ENCODE results near the gene PPA2. TPM values are rescaled to one million over a fixed set of nuclear protein-coding genes. Genes with fewer than 3 reads are reported as not detected.

Gene PPA2
- polyA plus RNA-seq, 5 donors: 79.9 to 95.9 (median 90.8) TPM

GRCh38 chr4:105400901-105401677, 72.8 kb downstream of the PPA2 start:
- DNase-seq: peak; percentile 49

GRCh38 chr4:105399532-105400161, 74.2 kb downstream of the PPA2 start:
- DNase-seq: no peak

GRCh38 chr4:105392858-105393257, 81.0 kb downstream of the PPA2 start:
- no peak for DNase-seq

GRCh38 chr4:105389167-105389566, 84.7 kb downstream of the PPA2 start:
- no peak for DNase-seq

GRCh38 chr4:105387466-105387865, 86.4 kb downstream of the PPA2 start:
- DNase-seq: no peak

GRCh38 chr4:105386012-105386411, 87.8 kb downstream of the PPA2 start:
- DNase-seq: no peak

GRCh38 chr4:105374071-105374470, 99.8 kb downstream of the PPA2 start:
- no peak for DNase-seq

- no peak for DNase-seq
Measured at GRCh38 chr4:105373324-105373723, 100.5 kb downstream of the PPA2 start.

- no peak for DNase-seq
Measured at GRCh38 chr4:105369988-105370387, 103.9 kb downstream of the PPA2 start.

- DNase-seq: no peak
Measured at GRCh38 chr4:105361053-105361452, 112.8 kb downstream of the PPA2 start.

GRCh38 chr4:105357258-105357980, 116.4 kb downstream of the PPA2 start:
- DNase-seq: no peak

- peak in 1 of 2 donors; percentile 26 for DNase-seq
Measured at GRCh38 chr4:105356194-105356593, 117.7 kb downstream of the PPA2 start.

- DNase-seq: no peak
Measured at GRCh38 chr4:105352826-105353225, 121.0 kb downstream of the PPA2 start.

- DNase-seq: no peak
Measured at GRCh38 chr4:105351861-105352260, 122.0 kb downstream of the PPA2 start.

- peak in 1 of 2 donors; percentile 19 for DNase-seq
Measured at GRCh38 chr4:105350859-105351490, 122.9 kb downstream of the PPA2 start.

- DNase-seq: no peak
Measured at GRCh38 chr4:105348719-105349118, 125.1 kb downstream of the PPA2 start.

GRCh38 chr4:105346869-105347268, 127.0 kb downstream of the PPA2 start:
- no peak for DNase-seq

GRCh38 chr4:105345838-105346237, 128.0 kb downstream of the PPA2 start:
- DNase-seq: no peak

GRCh38 chr4:105345358-105345757, 128.5 kb downstream of the PPA2 start:
- no peak for DNase-seq

GRCh38 chr4:105344141-105344540, 129.7 kb downstream of the PPA2 start:
- DNase-seq: no peak

- DNase-seq: peak; percentile 12 to 26
Measured at GRCh38 chr4:105343146-105343931, 130.5 kb downstream of the PPA2 start.

All from right lung (tissue), 5 donors.